ENCODE results near the gene APIP. TPM values are rescaled to one million over a fixed set of nuclear protein-coding genes. Genes with fewer than 3 reads are reported as not detected.
"Not testable (repeated sequence)": the region's sequence is repeated elsewhere in the genome, so short reads cannot be mapped to it uniquely, and the experiment has no call there.

The APIP gene
- total RNA-seq, 1 donor from 2014 or later = 8.0 TPM

DNA sequence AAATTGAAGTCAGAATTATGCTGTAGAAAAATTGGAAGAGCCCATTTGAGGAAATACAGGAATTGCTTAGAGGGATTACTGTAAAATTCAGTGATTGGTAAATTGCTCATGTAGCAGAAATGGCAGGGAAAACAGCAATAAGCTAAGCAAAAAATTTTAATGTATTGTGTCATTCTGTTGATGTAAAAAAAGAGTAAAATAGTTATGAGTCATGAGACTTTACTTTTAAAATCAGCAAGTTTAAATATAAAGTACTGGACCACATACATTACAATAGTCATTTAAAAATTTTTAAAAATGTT is 10.6 kb upstream of the APIP start:
- DNase-seq (ENCODE audit: low spot score) = no peak

DNA sequence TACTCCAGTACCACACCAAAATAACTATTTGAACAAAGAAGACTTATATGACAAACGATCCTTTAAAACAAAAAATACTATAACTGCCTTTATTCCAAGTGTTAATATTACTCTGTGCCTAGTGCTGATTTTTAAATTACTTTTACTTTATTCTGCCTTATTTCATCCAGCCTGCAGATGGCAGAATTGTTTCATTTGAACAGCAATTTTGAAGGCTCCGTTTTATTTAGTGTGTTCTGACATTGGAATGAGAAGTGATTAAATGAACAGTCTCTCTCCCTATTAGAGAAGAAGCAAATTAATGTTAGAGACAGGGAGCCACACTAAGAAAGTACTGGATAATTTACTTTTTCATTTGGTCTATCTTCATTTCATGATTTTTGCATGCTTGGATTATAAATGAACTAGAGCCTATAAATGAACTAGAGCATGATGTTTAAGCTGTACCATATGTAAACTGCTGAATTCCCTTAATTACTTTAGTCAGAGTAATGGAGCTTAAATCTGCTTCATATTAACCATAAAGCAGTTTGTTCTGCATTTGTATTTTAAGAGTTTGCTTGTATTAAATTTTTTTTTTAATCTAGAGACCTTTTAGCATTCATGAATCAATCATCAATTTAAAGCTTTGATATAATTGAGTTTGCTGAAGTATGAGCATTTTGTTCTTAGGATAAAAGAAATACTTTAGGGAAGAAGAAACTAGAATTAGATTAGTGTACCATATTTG is 10.1 kb upstream of the APIP start:
- DNase-seq (ENCODE audit: low spot score) = no peak
- peak; percentile 81 for ATAC-seq

More for the DNA sequence above, 10.6 kb upstream of the APIP start:
- no peak for ATAC-seq

DNA sequence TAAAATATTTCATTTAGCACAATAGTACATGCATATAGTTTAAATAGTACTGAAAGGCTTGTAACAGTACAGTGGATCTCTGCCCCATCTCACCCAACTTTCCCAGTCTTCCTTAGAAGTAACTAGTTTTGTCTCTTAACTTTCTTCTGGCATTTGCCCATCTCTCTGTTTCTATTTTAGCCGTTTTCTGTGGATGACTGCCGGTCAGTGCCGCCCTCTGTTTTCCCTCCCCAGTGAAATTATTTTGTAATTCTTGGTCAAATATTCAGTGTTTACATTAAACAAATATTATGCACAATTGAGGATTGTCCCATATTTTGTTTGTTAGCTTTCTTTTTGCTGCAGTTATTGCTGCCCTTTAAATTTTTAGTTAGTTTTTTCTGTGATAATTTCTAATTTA is 8.5 kb upstream of the APIP start:
- DNase-seq (ENCODE audit: low spot score) (no peak), ATAC-seq (peak; percentile 10)

DNA sequence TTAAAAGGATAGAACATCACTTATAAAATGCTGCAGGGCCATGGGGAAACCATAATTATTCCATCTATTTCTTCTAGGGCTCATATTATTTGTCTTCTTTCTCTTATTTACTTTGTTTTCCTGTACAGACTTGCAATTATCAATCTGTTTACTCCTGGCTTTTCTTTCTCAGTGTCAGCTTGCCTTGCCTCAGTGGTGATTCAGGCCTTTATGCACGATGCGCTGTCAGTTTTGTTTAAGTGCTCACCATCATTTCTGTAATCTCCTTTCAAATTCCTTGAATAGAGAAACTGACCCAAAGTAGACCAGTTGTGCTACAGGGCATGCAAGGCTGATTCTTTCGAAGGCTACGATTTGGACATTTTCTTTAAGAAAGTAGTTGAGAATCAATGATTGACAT is 5.0 kb upstream of the APIP start:
- ATAC-seq (no peak), DNase-seq (ENCODE audit: low spot score) (no peak)

DNA sequence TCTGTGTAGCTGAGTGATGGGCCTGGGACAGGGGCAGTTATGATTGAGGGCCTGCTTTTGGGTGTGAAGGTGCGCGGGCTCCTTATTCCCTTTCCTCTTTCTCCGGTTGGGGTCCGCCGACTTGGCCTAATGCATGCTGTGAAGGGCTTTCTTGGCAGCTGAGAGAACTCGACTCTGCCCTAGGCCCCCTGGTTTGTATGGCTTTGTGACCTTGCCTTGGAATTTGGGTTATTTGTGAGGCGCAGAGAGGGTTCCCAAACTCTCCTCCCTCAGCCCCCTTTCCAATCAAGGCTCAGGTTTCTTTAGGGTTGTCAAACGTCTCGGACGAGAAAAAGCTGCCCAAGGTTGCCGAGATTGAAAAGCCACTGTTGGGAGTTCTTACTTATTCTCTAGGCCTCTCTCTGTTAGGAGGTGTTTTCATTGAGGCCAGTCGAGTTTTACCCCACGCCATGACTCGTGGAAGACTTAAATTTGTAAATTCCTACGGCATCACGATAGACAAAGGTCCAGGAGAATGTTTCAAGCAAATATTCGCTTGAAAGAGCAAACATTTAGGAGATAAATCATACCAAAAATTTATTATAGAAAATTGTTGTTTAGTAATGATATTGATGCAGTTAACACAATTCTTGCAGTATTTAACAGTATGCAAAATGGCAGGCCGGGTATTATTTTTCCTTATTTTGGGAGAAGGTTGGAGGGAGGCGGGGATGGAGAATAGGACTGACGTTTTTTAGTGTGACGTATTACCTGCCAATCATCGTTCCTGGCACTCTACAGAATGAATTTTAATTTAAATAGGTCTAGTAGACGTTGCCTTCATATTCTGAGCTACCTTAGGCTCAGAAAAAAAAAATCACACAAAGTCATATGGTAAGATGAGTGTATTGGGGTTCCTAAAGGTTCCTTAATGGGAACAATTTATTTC is 928 bp upstream of the APIP start:
- DNase-seq (ENCODE audit: low spot score) (no peak), ATAC-seq (peak; percentile 11)

DNA sequence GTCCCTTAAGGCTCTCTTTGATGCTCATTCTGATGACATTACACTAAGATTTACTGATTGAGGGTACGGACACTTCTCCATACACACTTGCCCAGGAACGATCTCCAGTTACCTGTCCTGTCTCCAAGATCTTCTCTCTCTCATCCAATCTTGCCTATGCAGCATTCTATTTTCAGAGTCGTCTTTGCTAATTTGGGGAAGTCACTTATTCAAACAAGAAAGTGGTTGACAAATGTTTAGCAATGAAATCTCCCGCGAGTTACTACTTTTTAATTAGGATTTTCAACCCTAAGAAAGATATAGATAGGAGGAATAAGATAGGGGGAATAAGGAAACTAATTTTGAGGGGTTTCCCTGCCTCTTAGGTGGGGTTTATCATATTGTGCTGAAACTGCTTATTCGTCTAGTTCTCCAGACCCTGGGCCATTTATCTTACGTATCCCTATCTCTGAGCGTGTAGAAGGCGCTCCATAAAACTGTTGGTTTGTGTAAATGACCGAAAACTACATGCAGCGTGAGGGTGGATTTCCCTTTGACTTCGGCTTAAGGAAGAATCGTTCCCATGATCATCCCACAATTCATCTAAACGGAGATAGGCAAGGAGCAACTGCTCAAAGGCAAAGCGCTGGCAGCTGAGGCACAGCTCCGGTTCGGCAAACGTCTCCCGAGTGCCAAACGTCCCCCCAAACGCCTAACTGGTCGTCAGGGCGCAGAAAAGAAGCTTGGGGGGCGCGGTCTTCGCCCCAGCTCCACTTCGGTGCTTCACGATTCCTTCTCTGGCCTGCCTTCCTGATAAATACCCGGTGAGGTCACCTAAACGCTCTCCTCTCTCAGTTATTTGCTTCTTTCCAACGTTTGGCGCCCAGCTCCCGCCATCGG is 804 bp downstream of the APIP start:
- ATAC-seq = peak; percentile 8
- no peak for DNase-seq (ENCODE audit: low spot score)

DNA sequence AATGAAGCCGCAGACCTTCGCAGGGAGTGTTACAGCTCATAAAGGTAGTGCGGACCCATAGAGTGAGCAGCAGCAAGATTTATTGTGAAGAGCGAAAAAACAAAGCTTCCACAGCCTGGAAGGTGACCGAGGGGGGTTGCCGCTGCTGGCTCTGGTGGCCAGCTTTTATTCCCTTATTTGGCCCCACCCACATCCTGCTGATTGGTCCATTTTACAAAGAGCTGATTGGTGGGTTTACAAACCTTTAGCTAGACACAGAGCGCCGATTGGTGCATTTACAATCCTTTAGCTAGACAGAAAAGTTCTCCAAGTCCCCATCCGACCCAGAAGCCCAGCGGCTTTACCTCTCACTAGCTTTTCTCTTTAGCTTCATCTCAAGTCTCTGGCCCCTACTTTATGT is 2.6 kb downstream of the APIP start:
- not testable (repeated sequence) for DNase-seq (ENCODE audit: low spot score); ATAC-seq

DNA sequence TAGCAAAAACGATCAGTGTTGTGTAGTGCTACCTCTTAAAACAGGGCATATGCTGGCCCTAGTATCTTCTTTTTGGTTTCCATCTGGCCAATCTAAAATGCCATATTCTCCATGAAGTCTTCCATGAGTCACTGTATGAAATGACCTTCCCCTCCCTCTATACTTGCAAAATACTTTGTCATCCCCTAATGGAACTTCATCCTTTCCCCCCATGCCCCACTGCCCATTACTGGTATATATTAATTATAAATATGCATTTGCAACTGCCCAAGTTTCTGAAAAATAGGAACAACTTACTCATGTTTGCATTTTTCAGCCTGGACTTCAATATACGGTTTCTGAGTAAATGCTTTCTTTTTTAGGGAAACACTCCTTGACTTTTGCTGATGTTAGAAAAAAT is 4.5 kb downstream of the APIP start:
- DNase-seq (ENCODE audit: low spot score) (no peak), ATAC-seq (no peak)

DNA sequence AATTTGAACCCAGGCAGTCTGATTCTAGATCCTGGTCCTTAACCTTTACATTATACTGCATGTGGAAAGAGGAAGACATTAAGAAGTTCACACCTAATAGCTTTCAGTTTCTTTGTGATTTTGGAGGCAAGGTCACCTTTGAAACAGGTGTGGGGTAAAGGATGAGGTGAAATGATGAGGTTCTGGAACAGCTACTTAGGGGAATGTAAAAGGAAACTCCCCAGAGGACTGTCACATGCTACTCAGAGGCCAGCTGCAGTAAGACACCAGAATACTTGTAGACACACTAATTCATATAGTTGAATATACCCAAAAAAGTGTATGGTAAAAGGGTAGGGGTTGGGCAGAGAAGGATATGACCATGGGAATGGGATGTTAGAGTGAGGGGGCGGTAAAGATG is 5.4 kb downstream of the APIP start:
- ATAC-seq (no peak), DNase-seq (ENCODE audit: low spot score) (no peak)

DNA sequence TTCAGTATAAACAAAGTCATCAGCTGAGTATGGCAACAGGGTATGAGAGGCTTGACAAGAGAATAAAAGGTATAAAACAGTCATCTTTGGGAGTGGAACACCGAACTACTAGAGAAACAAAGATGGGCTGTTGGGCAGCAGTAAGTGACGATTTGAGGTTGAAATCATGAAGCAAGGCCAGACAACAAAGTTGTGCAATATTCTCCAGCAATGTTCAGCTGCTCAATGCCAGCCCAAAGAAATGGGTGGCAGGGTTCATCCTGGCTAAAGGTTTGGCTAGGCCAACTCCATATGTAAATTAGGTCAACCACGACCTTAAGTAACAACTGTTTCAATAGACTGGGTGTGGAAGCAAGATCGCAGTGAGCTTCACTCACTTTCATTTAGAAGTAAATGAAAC is 6.2 kb downstream of the APIP start:
- peak; percentile 73 for DNase-seq (ENCODE audit: low spot score)
- ATAC-seq = peak; percentile 92

DNA sequence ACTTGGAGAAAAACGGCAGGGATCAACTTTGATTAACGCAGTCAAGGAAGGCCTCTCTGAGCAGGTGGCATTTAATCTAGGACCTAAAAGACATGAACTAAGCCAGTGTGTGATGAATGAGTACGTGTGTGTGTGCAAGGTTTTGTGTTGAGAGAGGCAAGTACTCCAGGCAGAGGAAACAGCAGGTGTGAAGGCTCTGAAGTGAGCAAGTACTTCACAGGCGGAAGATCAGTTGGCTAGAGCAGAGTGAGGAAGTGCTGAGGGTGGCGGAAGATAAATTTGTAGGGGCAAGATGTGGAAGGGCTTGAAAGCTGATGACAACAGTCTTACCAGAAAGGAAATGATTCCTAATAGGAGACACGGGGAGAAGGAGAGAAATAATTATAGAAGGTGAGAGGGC is 6.8 kb downstream of the APIP start:
- no peak for ATAC-seq
- DNase-seq (ENCODE audit: low spot score) = no peak

DNA sequence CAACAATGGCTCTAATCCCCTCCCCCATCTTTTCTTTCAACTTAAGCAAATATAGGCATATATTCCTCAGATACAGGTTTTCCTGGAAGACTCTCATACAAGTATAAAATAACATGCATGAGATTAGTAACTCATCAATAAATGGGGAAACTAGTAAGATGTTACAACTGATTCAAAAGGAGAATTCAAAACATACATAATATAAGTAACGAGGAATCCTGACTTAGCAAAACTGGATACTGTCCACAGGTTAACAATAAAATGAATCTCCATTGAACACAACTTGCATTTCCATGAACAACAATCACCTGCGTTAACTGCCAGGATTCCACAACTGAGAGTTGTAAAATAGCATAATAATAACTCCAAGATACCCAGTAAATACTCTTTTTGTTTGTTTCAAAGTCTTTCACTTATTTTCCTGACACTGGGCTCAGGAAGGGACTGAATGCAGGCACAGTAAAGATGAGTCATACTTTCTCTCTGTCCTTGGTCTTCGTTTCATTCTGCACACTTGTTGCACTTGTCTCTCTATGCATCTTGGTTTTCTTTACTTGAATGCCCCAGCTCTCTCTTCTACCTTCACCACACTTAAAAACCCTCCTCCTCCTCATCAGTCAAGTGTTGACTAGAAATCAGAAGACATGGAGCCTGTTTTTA is 8.1 kb downstream of the APIP start:
- DNase-seq (ENCODE audit: low spot score) (no peak), ATAC-seq (no peak)

DNA sequence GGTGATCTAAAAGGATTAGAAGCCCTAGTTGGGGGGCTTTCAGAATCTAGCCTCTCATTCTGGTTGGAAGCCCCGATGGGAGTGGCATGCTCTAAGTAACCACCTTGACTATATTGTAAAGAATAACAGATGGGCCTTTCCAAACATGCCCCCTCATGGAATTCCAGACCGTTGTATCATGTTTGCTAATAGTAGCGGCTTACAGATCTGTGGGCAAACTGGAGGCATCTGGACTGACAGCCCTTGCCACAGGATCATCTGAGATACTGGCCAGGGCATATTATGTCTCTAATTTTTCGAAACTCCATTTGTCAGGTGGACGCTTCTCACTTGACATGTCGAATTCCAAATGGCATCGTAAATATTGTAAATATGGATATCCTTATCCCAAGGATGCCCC is 10.5 kb downstream of the APIP start:
- no peak for ATAC-seq

DNA sequence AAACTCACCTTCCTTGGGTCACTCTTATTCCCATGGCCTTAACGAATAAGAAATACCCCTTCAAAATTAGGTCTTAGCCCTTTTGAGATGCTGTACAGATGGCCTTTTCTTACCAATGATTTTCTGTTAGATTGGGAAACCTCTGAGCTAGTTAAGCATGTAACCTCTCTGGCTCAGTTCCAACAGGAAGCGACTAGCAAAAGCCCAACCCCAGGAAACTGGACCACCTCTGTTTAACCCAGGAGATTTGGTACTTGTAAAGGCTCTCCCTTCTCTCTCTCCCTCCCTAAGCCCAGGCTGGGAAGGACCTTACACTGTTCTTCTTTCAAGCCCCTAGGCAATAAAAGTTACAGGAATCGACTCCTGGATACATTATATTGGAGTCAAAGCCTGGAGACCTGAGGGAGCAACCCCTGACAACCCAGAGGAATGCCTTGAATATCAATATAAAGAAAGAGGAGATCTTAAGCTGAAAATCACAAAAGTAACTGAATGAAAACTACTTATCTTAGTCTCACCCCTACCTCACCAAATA is 11.7 kb downstream of the APIP start:
- ATAC-seq = no peak
- DNase-seq (ENCODE audit: low spot score) = no peak

More for the DNA sequence above, 10.5 kb downstream of the APIP start:
- no peak for DNase-seq (ENCODE audit: low spot score)

DNA sequence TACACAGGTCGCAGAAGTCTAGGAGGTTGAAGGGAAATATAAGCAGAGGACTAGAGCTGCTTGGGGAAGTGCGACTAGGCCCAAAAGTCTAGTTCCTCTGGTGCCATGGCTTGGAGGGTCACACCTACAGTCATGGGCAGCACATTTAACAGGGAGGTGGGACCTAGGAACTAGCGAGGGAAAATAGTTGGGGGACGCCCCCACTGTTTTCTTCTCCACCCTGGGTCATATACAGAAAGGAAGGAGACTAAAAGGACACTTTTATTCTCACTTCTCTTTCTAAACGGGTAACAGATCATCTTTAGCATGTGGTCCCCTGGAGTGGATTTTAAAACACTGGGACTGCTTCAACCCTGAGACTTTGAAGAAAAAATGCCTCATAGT is 16.6 kb downstream of the APIP start:
- no peak for DNase-seq (ENCODE audit: low spot score)

DNA sequence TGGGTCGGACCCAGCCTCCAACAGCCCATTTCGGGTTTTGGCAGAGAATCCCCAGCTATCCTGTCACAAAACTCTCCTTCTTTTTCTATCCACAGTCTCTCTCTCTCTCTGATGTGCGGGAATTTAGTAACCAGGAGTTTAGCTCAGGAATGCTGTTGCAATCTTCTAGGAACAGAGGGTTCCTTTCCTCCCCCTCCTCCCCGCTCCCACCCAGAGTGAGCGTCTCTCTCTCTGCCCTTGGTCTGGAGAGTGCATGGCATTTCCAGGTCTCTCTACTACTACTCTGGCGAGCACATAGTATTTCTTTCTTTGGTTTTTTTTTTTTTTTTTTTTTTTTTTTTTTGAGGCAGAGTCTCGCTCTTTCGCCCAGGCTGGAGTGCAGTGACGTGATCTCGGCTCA is 17.7 kb downstream of the APIP start:
- no peak for ATAC-seq
- no peak for DNase-seq (ENCODE audit: low spot score)

More for the DNA sequence above, 16.6 kb downstream of the APIP start:
- no peak for ATAC-seq

DNA sequence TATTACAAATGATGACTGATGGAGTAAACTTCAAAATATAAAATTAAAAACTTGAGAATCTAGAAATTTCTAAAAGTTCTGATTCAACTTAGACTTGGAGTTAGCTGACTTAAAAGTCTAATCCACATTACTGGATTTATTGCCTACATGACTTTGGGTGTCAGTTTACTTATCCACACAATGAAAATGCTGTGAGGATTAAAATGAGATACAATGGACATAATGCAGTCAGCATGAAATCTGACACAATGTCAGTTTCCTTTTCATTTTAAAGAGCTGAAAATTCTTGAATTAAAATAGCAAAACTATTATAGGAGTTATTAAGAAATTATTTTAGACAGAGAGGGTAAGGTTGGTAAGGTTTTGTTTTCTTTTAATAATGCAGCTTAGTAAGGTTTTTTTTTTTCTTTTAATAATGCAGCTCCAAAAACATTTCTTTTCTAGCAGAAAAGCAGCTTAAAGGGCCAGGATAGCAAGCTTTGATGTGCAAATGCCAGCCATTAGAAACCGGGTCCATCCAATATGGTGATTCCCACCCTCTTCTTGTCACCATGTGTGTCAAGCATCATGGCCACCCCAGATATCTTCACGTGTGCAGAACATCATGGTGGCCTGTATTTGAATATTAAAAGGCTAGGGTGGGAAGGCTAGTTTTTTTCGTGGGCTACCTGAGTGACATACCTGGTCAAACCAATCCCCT is 18.9 kb downstream of the APIP start:
- no peak for DNase-seq (ENCODE audit: low spot score)
- ATAC-seq = no peak

DNA sequence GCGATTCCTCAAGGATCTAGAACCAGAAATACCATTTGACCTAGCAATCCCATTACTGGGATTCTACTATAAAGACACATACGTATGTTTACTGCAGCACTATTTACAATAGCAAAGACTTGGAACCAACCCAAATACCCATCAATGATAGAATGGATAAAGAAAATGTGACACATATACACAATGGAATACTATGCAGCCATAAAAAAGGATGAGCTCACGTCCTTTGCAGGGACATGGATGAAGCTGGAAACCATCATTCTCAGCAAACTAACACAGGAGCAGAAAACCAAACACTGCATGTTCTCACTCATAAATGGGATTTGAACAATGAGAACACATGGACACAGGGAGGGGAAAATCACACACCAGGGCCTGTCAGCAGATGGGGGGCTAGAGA is 20.0 kb downstream of the APIP start:
- not testable (repeated sequence) for ATAC-seq; DNase-seq (ENCODE audit: low spot score)

DNA sequence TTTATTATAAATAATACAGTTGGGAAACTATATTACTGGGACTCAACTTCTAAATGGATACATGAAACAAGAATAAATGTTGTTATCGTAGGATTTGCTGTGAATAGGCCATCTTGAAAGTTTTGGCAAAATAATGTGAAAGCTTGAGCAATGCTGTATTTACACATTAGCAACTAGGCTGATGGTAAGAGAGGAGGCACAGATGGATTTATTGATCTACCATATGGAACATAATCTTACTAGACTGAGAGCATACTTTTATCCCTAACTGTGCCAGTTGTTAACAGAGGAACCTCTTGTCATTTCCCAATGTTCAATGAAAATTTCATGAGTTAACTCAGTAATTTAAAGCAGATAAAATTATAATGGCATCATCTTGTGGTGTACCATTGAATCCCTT is 22.8 kb downstream of the APIP start:
- ATAC-seq (no peak), DNase-seq (ENCODE audit: low spot score) (no peak)

DNA sequence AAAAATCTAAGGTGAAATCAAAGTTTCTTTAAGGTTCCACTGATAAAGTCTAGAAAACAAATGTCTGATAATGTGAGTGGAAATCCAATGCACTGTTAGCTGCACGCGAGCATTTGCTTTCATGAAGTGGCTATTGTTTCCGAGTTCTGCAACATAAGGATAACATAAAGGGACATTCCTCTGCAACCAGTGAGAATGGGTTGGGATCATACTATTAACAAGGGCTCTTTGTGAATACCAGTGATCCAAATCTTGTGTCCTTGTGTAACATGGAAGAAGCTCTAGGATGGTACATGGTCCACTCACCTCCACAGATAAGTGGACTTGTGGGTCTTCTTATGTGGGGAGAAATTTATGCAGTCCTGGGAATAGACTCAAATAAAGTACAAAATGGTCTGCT is 24.6 kb downstream of the APIP start:
- DNase-seq (ENCODE audit: low spot score) (no peak), ATAC-seq (no peak)

All from left lobe of liver (tissue), 2 donors.